SK-N-SH treated with all-trans-retinoic acid at 6 μM for 48 hours (cell line): Measurements from ENCODE around the gene PYGM.

ENCODE experiments used
- ATAC-seq: fragments of 200-7000 bp; cut with Tn5 transposase; 3 replicates; pipeline ENCODE4 v1.9.1; 2020; ENCODE audit warnings: mild to moderate bottlenecking, moderate library complexity
- ARNTL ChIP-seq: fragments of 450-650 bp; formaldehyde crosslinking; IDR thresholded peaks from 2 replicates; pipeline ENCODE4 v1.5.0; 2020; ENCODE audit warnings: low read depth, mild to moderate bottlenecking, moderate library complexity, borderline replicate concordance
- BACH2 ChIP-seq: fragments of 250-450 bp; sonication (Bioruptor Pico); IDR thresholded peaks from 2 replicates; pipeline ENCODE4 v1.9.0; 2021; ENCODE audit warnings: mild to moderate bottlenecking, borderline replicate concordance
- CSDC2 ChIP-seq: fragments of 250-450 bp; sonication (Bioruptor Pico); IDR thresholded peaks from 2 replicates; pipeline ENCODE4 v1.5.0; 2020; ENCODE audit warnings: mild to moderate bottlenecking, moderate library complexity
- ESRRG ChIP-seq: fragments of 250-450 bp; sonication (Bioruptor Pico); IDR thresholded peaks from 2 replicates; pipeline ENCODE4 v1.6.1; 2021; ENCODE audit warnings: mild to moderate bottlenecking
- GLIS3 ChIP-seq: fragments of 250-450 bp; sonication (Bioruptor Pico); IDR thresholded peaks from 2 replicates; pipeline ENCODE4 v1.5.0; 2020; ENCODE audit warnings: mild to moderate bottlenecking, moderate library complexity
- ISL1 ChIP-seq: fragments of 250-450 bp; sonication (Bioruptor Pico); IDR thresholded peaks from 2 replicates; pipeline ENCODE4 v2.1.2; 2022; ENCODE audit warnings: mild to moderate bottlenecking, moderate library complexity
- OSR1 ChIP-seq: fragments of 250-450 bp; sonication (Bioruptor Pico); IDR thresholded peaks from 2 replicates; pipeline ENCODE4 v1.8.0; 2022; ENCODE audit warnings: moderate library complexity, mild to moderate bottlenecking, inconsistent platforms
- PPARA ChIP-seq: fragments of 250-450 bp; sonication (Bioruptor Pico); IDR thresholded peaks from 2 replicates; pipeline ENCODE4 v1.5.0; 2020; ENCODE audit warnings: mild to moderate bottlenecking, borderline replicate concordance
- RARB ChIP-seq: fragments of 250-450 bp; sonication (Bioruptor Pico); IDR thresholded peaks from 2 replicates; pipeline ENCODE4 v1.8.0; 2021; ENCODE audit warnings: mild to moderate bottlenecking, moderate library complexity
- SNAI2 ChIP-seq: fragments of 250-450 bp; sonication (Bioruptor Pico); IDR thresholded peaks from 2 replicates; pipeline ENCODE4 v1.5.0; 2020; ENCODE audit warnings: mild to moderate bottlenecking, moderate library complexity
- TCF4 ChIP-seq: fragments of 250-450 bp; sonication (Bioruptor Pico); IDR thresholded peaks from 2 replicates; pipeline ENCODE4 v1.8.0; 2021; ENCODE audit warnings: mild to moderate bottlenecking, moderate library complexity, borderline replicate concordance
- TOX ChIP-seq: fragments of 250-450 bp; sonication (Bioruptor Pico); IDR thresholded peaks from 2 replicates; pipeline ENCODE4 v1.8.0; 2021; ENCODE audit warnings: mild to moderate bottlenecking, moderate library complexity, borderline replicate concordance
- ZC3H10 ChIP-seq: fragments of 250-450 bp; sonication (Bioruptor Pico); IDR thresholded peaks from 2 replicates; pipeline ENCODE4 v1.5.1; 2021; ENCODE audit warnings: mild to moderate bottlenecking, moderate library complexity
- ZFP3 ChIP-seq: fragments of 250-450 bp; sonication (Bioruptor Pico); IDR thresholded peaks from 2 replicates; pipeline ENCODE4 v1.5.0; 2020; ENCODE audit warnings: mild to moderate bottlenecking, moderate library complexity
- ZFP30 ChIP-seq: fragments of 450-650 bp; formaldehyde crosslinking; IDR thresholded peaks from 2 replicates; pipeline ENCODE4 v1.5.0; 2022; ENCODE audit warnings: mild to moderate bottlenecking, moderate library complexity
- ZNF565 ChIP-seq: fragments of 450-650 bp; formaldehyde crosslinking; conservative IDR thresholded peaks from 2 replicates; pipeline ENCODE4 v1.5.0; 2020; ENCODE audit warnings: low read depth, mild to moderate bottlenecking, moderate library complexity
- ZNF70 ChIP-seq: fragments of 450-650 bp; formaldehyde crosslinking; IDR thresholded peaks from 2 replicates; pipeline ENCODE4 v1.5.0; 2020; ENCODE audit warnings: mild to moderate bottlenecking, moderate library complexity
- ZNF8 ChIP-seq: fragments of 450-650 bp; formaldehyde crosslinking; IDR thresholded peaks from 2 replicates; pipeline ENCODE4 v1.5.0; 2020; ENCODE audit warnings: mild to moderate bottlenecking, moderate library complexity
- TF ChIP-seq, protein P1 (sequence below): fragments of 250-450 bp; sonication (Bioruptor Pico); IDR thresholded peaks from 2 replicates; pipeline ENCODE4 v1.8.0; 2021; ENCODE audit warnings: low read depth, mild to moderate bottlenecking, moderate library complexity, borderline replicate concordance
- TF ChIP-seq, protein P2 (sequence below): fragments of 250-450 bp; sonication (Bioruptor Pico); IDR thresholded peaks from 2 replicates; pipeline ENCODE4 v1.5.0; 2020; ENCODE audit warnings: mild to moderate bottlenecking, moderate library complexity
- TF ChIP-seq, protein P3 (sequence below): fragments of 250-450 bp; sonication (Bioruptor Pico); IDR thresholded peaks from 2 replicates; pipeline ENCODE4 v1.5.1; 2021; ENCODE audit warnings: mild to moderate bottlenecking, moderate library complexity
- TF ChIP-seq, protein P4 (sequence below): fragments of 250-450 bp; sonication (Bioruptor Pico); IDR thresholded peaks from 2 replicates; pipeline ENCODE4 v1.5.1; 2020; ENCODE audit warnings: low read depth, mild to moderate bottlenecking, moderate library complexity

PYGM gene

DNA sequence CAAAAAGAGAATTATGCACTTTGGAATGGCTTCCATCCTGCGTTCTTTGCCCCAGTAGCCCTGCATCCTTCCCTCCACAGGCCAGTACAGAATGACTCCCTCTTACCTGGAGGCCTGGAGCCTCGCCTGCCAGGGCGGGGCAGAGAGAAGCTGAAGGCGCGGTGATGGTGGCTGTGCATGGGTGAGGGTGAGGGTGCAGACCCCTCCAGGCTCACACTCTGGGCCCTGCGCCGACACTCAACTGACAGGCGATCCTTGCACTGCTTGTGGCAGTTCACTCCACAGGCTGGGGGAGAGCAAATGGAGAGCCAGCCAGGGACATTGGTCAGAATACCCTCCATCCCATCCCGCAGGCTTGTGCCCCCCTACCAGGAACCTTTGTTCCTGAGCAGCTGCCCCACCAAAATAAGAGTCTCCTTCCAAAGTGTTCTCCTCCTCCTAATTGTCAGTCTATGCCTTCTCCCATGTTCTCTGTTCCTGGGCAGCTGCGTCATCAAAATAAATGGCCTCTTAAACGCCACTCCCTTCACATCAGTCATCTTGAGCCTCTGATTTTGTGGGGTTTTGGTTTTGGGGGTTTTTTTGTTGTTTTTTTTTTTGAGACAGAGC lies 30.9 kb downstream of the PYGM start (continued):
- TF ChIP-seq ZFP3 (CRISPR knock-in tag) = no peak
- TF ChIP-seq ISL1 (CRISPR knock-in tag) = no peak
- no peak for TF ChIP-seq ZNF8 (CRISPR knock-in tag)
- no peak for TF ChIP-seq ZFP30 (CRISPR knock-in tag)
- TF ChIP-seq CSDC2 (CRISPR knock-in tag) = no peak
- TF ChIP-seq ZC3H10 (CRISPR knock-in tag) = no peak
- no peak for TF ChIP-seq SNAI2
- no peak for TF ChIP-seq OSR1

DNA sequence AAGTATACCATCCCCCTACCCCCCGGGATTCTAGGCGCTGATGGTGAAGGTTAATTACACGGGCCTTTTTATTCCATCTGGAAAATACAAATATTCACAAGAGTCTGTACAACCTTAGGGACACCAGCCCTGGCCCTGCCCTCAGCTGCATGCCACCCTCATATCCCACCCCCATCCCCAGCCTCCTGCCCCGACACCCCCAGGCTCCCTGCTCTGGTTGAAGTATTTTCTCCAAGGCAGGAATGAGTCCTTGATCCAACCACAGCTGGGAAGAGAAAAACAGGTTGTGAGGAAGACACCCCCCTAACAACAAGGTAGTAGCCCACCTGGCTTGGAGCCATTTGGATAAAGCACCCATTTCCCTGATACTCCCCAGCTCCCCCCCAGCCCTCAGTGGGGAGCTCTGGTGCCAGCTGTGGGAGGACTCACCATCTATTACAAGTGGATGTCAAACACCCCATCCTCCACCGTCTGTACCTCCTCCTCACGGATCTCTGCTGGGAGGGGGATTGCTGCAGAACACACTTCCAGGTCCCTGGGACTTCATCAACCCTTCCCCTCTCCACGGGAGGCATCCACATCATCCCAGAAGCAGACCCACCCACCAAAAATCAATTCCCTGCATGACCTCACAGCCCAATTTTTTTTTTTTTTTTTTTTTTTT lies 32.8 kb downstream of the PYGM start:
- no peak for ATAC-seq
- TF ChIP-seq PPARA (CRISPR knock-in tag) (no peak), ZFP3 (CRISPR knock-in tag) (no peak), GLIS3 (CRISPR knock-in tag) (no peak)

DNA sequence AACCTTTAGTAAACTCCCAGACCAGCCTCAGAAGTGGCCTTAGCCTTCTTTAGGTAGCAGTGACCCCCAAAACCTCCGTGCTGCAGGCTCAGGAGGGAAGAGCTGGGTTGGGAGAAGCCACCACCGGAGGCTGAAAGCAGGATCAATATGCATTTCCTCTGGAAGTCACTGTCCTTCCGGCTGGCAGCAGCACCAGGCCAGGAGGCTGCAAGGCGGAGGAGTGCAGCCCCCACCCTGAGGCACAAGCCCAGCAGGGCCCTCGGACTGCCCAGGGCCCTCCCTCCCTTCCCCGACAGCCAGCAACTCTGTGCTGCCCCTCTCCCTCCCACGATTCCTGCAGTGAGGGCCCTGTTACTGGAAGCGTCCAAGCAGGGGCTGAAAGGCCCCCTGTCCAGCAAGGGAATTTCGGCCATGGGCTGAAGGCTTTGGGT lies 33.5 kb downstream of the PYGM start:
- no peak for ATAC-seq

DNA sequence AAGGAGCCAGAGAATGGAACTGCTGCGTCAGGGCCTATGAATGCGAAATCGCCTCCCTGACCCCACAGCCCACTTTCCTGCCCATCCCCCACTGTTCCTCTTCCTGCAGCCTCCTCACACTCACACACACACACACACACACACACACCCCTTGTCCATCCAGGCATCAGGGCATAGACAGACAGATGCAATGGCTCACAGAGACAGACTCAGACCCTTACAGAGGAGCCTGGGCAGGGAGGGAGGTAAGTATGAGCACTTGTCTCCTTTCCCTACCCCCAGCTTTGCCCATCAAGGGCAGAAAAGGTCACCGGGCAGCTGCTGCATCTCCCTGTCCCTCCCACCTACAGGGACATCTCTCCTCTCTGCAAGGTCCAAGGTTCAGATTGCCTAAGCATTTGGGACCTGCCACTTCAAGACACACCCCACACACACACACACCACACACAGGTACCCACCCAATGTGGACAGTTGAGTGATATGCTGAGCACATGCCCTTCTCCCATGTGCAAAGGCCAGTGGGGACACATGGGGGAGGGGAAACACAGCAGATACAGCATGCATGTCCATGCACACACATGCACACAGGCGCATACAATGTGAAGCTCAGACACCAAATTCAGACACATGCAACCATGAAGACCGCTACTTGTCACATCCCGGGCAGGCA lies 34.8 kb downstream of the PYGM start:
- no peak for ATAC-seq
- TF ChIP-seq, protein P1, sequence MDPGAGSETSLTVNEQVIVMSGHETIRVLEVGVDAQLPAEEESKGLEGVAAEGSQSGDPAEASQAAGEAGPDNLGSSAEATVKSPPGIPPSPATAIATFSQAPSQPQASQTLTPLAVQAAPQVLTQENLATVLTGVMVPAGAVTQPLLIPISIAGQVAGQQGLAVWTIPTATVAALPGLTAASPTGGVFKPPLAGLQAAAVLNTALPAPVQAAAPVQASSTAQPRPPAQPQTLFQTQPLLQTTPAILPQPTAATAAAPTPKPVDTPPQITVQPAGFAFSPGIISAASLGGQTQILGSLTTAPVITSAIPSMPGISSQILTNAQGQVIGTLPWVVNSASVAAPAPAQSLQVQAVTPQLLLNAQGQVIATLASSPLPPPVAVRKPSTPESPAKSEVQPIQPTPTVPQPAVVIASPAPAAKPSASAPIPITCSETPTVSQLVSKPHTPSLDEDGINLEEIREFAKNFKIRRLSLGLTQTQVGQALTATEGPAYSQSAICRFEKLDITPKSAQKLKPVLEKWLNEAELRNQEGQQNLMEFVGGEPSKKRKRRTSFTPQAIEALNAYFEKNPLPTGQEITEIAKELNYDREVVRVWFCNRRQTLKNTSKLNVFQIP (CRISPR knock-in tag) = no peak
- TF ChIP-seq ZFP30 (CRISPR knock-in tag) (no peak), OSR1 (no peak), PPARA (CRISPR knock-in tag) (no peak), ZC3H10 (CRISPR knock-in tag) (no peak), ESRRG (CRISPR knock-in tag) (no peak), BACH2 (no peak)
- TF ChIP-seq, protein P2, sequence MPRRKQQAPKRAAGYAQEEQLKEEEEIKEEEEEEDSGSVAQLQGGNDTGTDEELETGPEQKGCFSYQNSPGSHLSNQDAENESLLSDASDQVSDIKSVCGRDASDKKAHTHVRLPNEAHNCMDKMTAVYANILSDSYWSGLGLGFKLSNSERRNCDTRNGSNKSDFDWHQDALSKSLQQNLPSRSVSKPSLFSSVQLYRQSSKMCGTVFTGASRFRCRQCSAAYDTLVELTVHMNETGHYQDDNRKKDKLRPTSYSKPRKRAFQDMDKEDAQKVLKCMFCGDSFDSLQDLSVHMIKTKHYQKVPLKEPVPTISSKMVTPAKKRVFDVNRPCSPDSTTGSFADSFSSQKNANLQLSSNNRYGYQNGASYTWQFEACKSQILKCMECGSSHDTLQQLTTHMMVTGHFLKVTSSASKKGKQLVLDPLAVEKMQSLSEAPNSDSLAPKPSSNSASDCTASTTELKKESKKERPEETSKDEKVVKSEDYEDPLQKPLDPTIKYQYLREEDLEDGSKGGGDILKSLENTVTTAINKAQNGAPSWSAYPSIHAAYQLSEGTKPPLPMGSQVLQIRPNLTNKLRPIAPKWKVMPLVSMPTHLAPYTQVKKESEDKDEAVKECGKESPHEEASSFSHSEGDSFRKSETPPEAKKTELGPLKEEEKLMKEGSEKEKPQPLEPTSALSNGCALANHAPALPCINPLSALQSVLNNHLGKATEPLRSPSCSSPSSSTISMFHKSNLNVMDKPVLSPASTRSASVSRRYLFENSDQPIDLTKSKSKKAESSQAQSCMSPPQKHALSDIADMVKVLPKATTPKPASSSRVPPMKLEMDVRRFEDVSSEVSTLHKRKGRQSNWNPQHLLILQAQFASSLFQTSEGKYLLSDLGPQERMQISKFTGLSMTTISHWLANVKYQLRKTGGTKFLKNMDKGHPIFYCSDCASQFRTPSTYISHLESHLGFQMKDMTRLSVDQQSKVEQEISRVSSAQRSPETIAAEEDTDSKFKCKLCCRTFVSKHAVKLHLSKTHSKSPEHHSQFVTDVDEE = no peak

More for the DNA sequence above, 33.5 kb downstream of the PYGM start:
- TF ChIP-seq, protein P3, sequence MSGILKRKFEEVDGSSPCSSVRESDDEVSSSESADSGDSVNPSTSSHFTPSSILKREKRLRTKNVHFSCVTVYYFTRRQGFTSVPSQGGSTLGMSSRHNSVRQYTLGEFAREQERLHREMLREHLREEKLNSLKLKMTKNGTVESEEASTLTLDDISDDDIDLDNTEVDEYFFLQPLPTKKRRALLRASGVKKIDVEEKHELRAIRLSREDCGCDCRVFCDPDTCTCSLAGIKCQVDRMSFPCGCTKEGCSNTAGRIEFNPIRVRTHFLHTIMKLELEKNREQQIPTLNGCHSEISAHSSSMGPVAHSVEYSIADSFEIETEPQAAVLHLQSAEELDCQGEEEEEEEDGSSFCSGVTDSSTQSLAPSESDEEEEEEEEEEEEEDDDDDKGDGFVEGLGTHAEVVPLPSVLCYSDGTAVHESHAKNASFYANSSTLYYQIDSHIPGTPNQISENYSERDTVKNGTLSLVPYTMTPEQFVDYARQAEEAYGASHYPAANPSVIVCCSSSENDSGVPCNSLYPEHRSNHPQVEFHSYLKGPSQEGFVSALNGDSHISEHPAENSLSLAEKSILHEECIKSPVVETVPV (CRISPR knock-in tag) = no peak
- TF ChIP-seq, protein P1 (CRISPR knock-in tag) = no peak
- TF ChIP-seq ZNF565 (CRISPR knock-in tag) (no peak), TOX (CRISPR knock-in tag) (no peak), ZFP3 (CRISPR knock-in tag) (no peak), ZC3H10 (CRISPR knock-in tag) (no peak), OSR1 (no peak), ARNTL (no peak), ISL1 (CRISPR knock-in tag) (no peak), GLIS3 (CRISPR knock-in tag) (no peak), ZNF70 (CRISPR knock-in tag) (no peak), ZNF8 (CRISPR knock-in tag) (no peak), TCF4 (CRISPR knock-in tag) (no peak), BACH2 (no peak), RARB (CRISPR knock-in tag) (no peak)
- TF ChIP-seq, protein P4, sequence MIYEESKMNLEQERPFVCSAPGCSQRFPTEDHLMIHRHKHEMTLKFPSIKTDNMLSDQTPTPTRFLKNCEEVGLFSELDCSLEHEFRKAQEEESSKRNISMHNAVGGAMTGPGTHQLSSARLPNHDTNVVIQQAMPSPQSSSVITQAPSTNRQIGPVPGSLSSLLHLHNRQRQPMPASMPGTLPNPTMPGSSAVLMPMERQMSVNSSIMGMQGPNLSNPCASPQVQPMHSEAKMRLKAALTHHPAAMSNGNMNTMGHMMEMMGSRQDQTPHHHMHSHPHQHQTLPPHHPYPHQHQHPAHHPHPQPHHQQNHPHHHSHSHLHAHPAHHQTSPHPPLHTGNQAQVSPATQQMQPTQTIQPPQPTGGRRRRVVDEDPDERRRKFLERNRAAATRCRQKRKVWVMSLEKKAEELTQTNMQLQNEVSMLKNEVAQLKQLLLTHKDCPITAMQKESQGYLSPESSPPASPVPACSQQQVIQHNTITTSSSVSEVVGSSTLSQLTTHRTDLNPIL (CRISPR knock-in tag) = no peak
